Hematopoietic multipotent progenitor cell (in vitro differentiated cells): ENCODE measurements around the gene PSKH1. TPM values are rescaled to one million over a fixed set of nuclear protein-coding genes. Genes with fewer than 3 reads are reported as not detected.
"Not testable (repeated sequence)": the region's sequence is repeated elsewhere in the genome, so short reads cannot be mapped to it uniquely, and the experiment has no call there.

ENCODE experiments used
- DNase-seq, 3 donors: peaks; one replicate each; pipeline ENCODE4 v3.0.0-alpha.2; 2011 to 2015; ENCODE audit warnings: low read depth in 2 of 3, low spot score in 2 of 3
- small RNA-seq: library from RNA; depleted of rRNA; stranded (forward); fragments of <200 nt; gene quantifications from one replicate; pipeline ENCODE3, GENCODE V24; 2012
- total RNA-seq: library from RNA; depleted of rRNA; stranded (reverse); fragments of >200 nt; gene quantifications from one replicate; pipeline ENCODE4 v1.2.3, GENCODE V29; 2012

The PSKH1 gene
- total RNA-seq, 1 donor, result 37.4 TPM

DNA sequence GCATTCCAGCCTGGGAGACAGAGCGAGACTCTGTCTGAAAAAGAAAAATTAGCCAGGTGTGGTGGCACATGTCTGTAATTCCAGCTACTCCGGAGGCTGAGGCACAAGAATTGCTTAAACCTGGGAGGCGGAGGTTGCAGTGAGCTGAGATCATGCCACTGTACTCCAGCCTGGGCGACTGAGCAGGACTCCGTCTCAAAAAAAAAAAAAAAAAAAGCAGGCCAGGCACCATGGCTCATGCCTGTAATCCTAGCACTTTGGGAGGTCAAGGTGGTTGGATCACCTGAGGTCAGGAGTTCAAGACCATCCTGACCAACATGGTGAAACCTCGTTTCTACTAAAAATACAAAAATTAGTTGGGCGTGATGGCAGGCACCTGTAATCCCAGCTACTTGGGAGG lies 79.2 kb downstream of the PSKH1 start:
- DNase-seq, result not testable (repeated sequence)

- DNase-seq, result no peak
These were observed 82.5 kb downstream of the PSKH1 start for GRCh38 chr16:67975321-67976105.

GRCh38 chr16:67976205-67976604 lies 83.2 kb downstream of the PSKH1 start:
- DNase-seq, result no peak

- no peak for DNase-seq
These were observed 84.0 kb downstream of the PSKH1 start for GRCh38 chr16:67977005-67977404.

- DNase-seq, result no peak
These were observed 84.6 kb downstream of the PSKH1 start for GRCh38 chr16:67977469-67978227.

Small RNAs within 50 kb of the gene (small RNA-seq; reads per million reads assigned to genes)
- gene AC040162.2 (not detected), gene NRN1L (not detected)

Other genes with a start within 250 kb of the PSKH1 start
- 46.6 TPM for gene CARMIL2, start 248.1 kb upstream of the PSKH1 start, total RNA-seq
- gene ACD, start 233.0 kb upstream of the PSKH1 start, total RNA-seq, result 48.7 TPM
- 10.0 TPM for gene PARD6A, start 232.3 kb upstream of the PSKH1 start, total RNA-seq
- 20.7 TPM for gene ENKD1, start 226.5 kb upstream of the PSKH1 start, total RNA-seq
- gene C16orf86, start 226.4 kb upstream of the PSKH1 start, total RNA-seq, result 15.9 TPM
- gene GFOD2, start 173.9 kb upstream of the PSKH1 start, total RNA-seq, result 26.7 TPM
- gene RANBP10, start 86.7 kb upstream of the PSKH1 start, total RNA-seq, result 13.7 TPM
- 0.54 TPM for gene TSNAXIP1, start 86.4 kb upstream of the PSKH1 start, total RNA-seq
- gene THAP11, start 50.9 kb upstream of the PSKH1 start, total RNA-seq, result 71.6 TPM
- 146 TPM for gene NUTF2, start 46.3 kb upstream of the PSKH1 start, total RNA-seq
- 40.9 TPM for gene CENPT, start 45.6 kb upstream of the PSKH1 start, total RNA-seq
- gene EDC4, start 20.2 kb upstream of the PSKH1 start, total RNA-seq, result 112 TPM
- 0.27 TPM for gene NRN1L, start 8.4 kb upstream of the PSKH1 start, total RNA-seq
- 2.2 TPM for gene CTRL, start 38.6 kb downstream of the PSKH1 start, total RNA-seq
- 281 TPM for gene PSMB10, start 43.6 kb downstream of the PSKH1 start, total RNA-seq
- 3.5 TPM for gene LCAT, start 50.9 kb downstream of the PSKH1 start, total RNA-seq
- 28.0 TPM for gene SLC12A4, start 75.4 kb downstream of the PSKH1 start, total RNA-seq
- 10.5 TPM for gene DPEP3, start 87.2 kb downstream of the PSKH1 start, total RNA-seq
- 55.2 TPM for gene DPEP2, start 106.2 kb downstream of the PSKH1 start, total RNA-seq
- under 0.01 TPM for gene DPEP2NB, start 122.7 kb downstream of the PSKH1 start, total RNA-seq
- gene DDX28, start 130.0 kb downstream of the PSKH1 start, total RNA-seq, result 32.6 TPM
- 15.1 TPM for gene DUS2, start 130.0 kb downstream of the PSKH1 start, total RNA-seq
- 52.2 TPM for gene NFATC3, start 192.1 kb downstream of the PSKH1 start, total RNA-seq